ENCODE results near the gene POLR3A. TPM values are rescaled to one million over a fixed set of nuclear protein-coding genes. Genes with fewer than 3 reads are reported as not detected.

Gene POLR3A
- total RNA-seq, 1 experiment from 2014 or later: 38.0 TPM

- no peak overlapping the region for H3K14ac ChIP-seq (ENCODE audit: insufficient read depth, low read length)
- H3K79me2 ChIP-seq (ENCODE audit: insufficient read depth, low read length): no peaks in the 10 kb centered on the region
- H4K91ac ChIP-seq (ENCODE audit: insufficient read length, low read depth, low read length): no peak overlapping the region
- no peak overlapping the region for H3K56ac ChIP-seq (ENCODE audit: insufficient read length, low read depth, low read length)
- no peaks in the 10 kb centered on the region for H3K4me1 Mint-ChIP-seq
- no peak overlapping the region for H3K4me2 ChIP-seq (ENCODE audit: insufficient read depth, insufficient read length, low read length)
- no peak overlapping the region for H4K8ac ChIP-seq (replicated peaks; ENCODE audit: insufficient read length, low read depth, low read length)
- H3K18ac ChIP-seq (ENCODE audit: insufficient read length, low read depth, low read length): no peak overlapping the region
- H2AFZ ChIP-seq (ENCODE audit: low read length): no peak overlapping the region
- no peak for DNase-seq
- no peak overlapping the region for H3K23ac ChIP-seq (ENCODE audit: insufficient read length, low read depth, low read length)
- H4K20me1 ChIP-seq (ENCODE audit: control insufficient read depth, insufficient read depth, insufficient read length): no peaks in the 10 kb centered on the region
- no peak overlapping the region for H2BK120ac ChIP-seq (ENCODE audit: low read depth, low read length, poor library complexity, severe bottlenecking)
- H3K9me3 ChIP-seq (ENCODE audit: control insufficient read depth, low read depth, low read length): no peaks in the 10 kb centered on the region
- no peak overlapping the region for H3K4me3 Mint-ChIP-seq
- no peak overlapping the region for H4K5ac ChIP-seq (ENCODE audit: insufficient read length, low read depth, low read length)
- no peak overlapping the region for H2AK5ac ChIP-seq (ENCODE audit: insufficient read length, low read length)
- no peak overlapping the region for H2BK12ac ChIP-seq (ENCODE audit: insufficient read length, low read depth, low read length)
- no peak overlapping the region for H3K27ac ChIP-seq (ENCODE audit: insufficient read length, low read depth, low read length)
- peak overlapping the region in 1 of 3 experiments; percentile 25; a peak in 2 of 7 replicates for H3K27ac Mint-ChIP-seq
- no peaks in the 10 kb centered on the region for H3K4me1 ChIP-seq (ENCODE audit: insufficient read depth, low read length)
- no peaks in the 10 kb centered on the region for H3K79me1 ChIP-seq (ENCODE audit: insufficient read depth, low read depth, low read length, poor library complexity, severe bottlenecking)
- no CpG with 5 or more reads among the region's 6 CpGs for WGBS (ENCODE audit: extremely low coverage, insufficient read length, low lambda C conversion rate)
- no peak for TF ChIP-seq CTCF (conservative IDR thresholded peaks at IDR 0.05)
- H2BK5ac ChIP-seq (ENCODE audit: insufficient read length, low read length): no peak overlapping the region
- peaks cover 39 to 92% (median 75%) of the 10 kb centered on the region in 3 experiments; a peak in 6 of 7 replicates for H3K36me3 Mint-ChIP-seq (ENCODE audit: insufficient read depth in 1 of 3, low read depth in 3 of 3)
- no peak overlapping the region for H3K4ac ChIP-seq (ENCODE audit: low read depth, low read length)
- no peaks in the 10 kb centered on the region for H3K27me3 Mint-ChIP-seq (ENCODE audit: low read depth)
- no peak overlapping the region for H3K9ac ChIP-seq (ENCODE audit: extremely low read depth, insufficient read length, low read length)
- no peaks in the 10 kb centered on the region for H3K23me2 ChIP-seq (ENCODE audit: insufficient read length, low read depth, low read length, poor library complexity, severe bottlenecking)
- no peak overlapping the region for H3T11ph ChIP-seq (ENCODE audit: low read length)
- H3K9me3 Mint-ChIP-seq: no peaks in the 10 kb centered on the region
- no peak overlapping the region for H2BK20ac ChIP-seq (ENCODE audit: low read depth, low read length, poor library complexity, severe bottlenecking)
- H3K27me3 ChIP-seq (ENCODE audit: insufficient read depth, low read length): no peaks in the 10 kb centered on the region
- no peak overlapping the region for H2BK15ac ChIP-seq (ENCODE audit: low read depth, low read length)
Measured at GRCh38 chr10:78009662-78010061, 19.7 kb downstream of the POLR3A start.
